T-cell (primary cell): ENCODE data around the gene GRM1. TPM values are rescaled to one million over a fixed set of nuclear protein-coding genes. Genes with fewer than 3 reads are reported as not detected.

Experiments
- ATAC-seq, 4 experiments: fragments of 200-7000 bp in 3 of 4; fragments of 150-1000 bp in 1 of 4; cut with Tn5 transposase; replicated peaks in 1 of 4; 1 replicate in 3 of 4; 2 replicates in 1 of 4; pipeline ENCODE4 v1.10.0; 2021; ENCODE audit warnings: moderate library complexity in 3 of 4, mild to moderate bottlenecking in 2 of 4, moderate number of reproducible peaks in 1 of 4
- CTCF ChIA-PET, 2 donors: fragments of 300-600 bp; sonication (Branson Sonifier 250); formaldehyde crosslinking; loops; one replicate each; lab custom pipeline; 2022; ENCODE audit warnings: antibody characterized with exemption in 2 of 2; lab: Charles Lee
- POLR2A ChIA-PET, 2 donors: fragments of 300-600 bp; sonication (Branson Sonifier 250); formaldehyde crosslinking; loops; one replicate each; lab custom pipeline; 2022; ENCODE audit warnings: antibody characterized with exemption in 2 of 2; lab: Charles Lee
- DNase-seq, 35 experiments: peaks; one replicate each; pipeline versions ENCODE4 v3.0.0 to v3.0.0-alpha.2; 2013 to 2023
- H3K27ac ChIP-seq: one replicate; pipeline ENCODE4 v1.5.1; 2013; ENCODE audit warnings: low read length
- H3K27me3 ChIP-seq, 2 experiments: replicated peaks in 1 of 2; 1 replicate in 1 of 2; 2 replicates in 1 of 2; pipeline versions ENCODE4 v1.6.1 to v1.7.0; 2013; ENCODE audit warnings: low read length in 1 of 2, mixed read lengths in 1 of 2; ENCODE audit not compliant: control insufficient read depth in 2 of 2, insufficient read depth in 2 of 2; ENCODE audit errors: extremely low read depth in 1 of 2
- H3K36me3 ChIP-seq, 2 donors: 1 replicate in 1 of 2; 2 replicates in 1 of 2; pipeline versions ENCODE4 v1.6.1 to v1.7.0; 2013; ENCODE audit warnings: low read length in 1 of 2; ENCODE audit not compliant: control insufficient read depth in 2 of 2, insufficient read depth in 1 of 2; ENCODE audit errors: extremely low read depth in 1 of 2
- H3K4me1 ChIP-seq, 2 experiments: 1 replicate in 1 of 2; 2 replicates in 1 of 2; pipeline versions ENCODE4 v1.6.1 to v1.7.0; 2013; ENCODE audit warnings: low read length in 2 of 2, mixed read lengths in 1 of 2; ENCODE audit not compliant: insufficient read depth in 2 of 2, control insufficient read depth in 1 of 2; ENCODE audit errors: extremely low read depth in 1 of 2
- H3K4me3 ChIP-seq, 2 donors: 1 replicate in 1 of 2; 2 replicates in 1 of 2; pipeline versions ENCODE4 v1.5.1 to v1.7.0; 2013; ENCODE audit warnings: mild to moderate bottlenecking in 2 of 2, low read length in 1 of 2, moderate library complexity in 1 of 2; ENCODE audit not compliant: control insufficient read depth in 1 of 2; ENCODE audit errors: extremely low read depth in 1 of 2
- H3K9me3 ChIP-seq: 2 replicates; pipeline ENCODE4 v1.7.0; 2013
- H3K27ac Mint-ChIP-seq, 2 donors: one replicate each; pipeline ENCODE4 v1.8.0; 2020 to 2021; ENCODE audit warnings: mild to moderate bottlenecking in 2 of 2, mixed read lengths in 2 of 2
- H3K27me3 Mint-ChIP-seq, 2 donors: one replicate each; pipeline ENCODE4 v1.8.0; 2021 to 2022; ENCODE audit warnings: mixed read lengths in 2 of 2
- H3K36me3 Mint-ChIP-seq: one replicate; pipeline ENCODE4 v1.8.0; 2021; ENCODE audit warnings: mixed read lengths
- H3K4me1 Mint-ChIP-seq, 3 donors: one replicate each; pipeline ENCODE4 v1.8.0; 2020 to 2022; ENCODE audit warnings: mixed read lengths in 3 of 3, mild to moderate bottlenecking in 1 of 3
- H3K4me3 Mint-ChIP-seq, 3 donors: one replicate each; pipeline ENCODE4 v1.8.0; 2020 to 2022; ENCODE audit warnings: mild to moderate bottlenecking in 3 of 3, mixed read lengths in 3 of 3, moderate library complexity in 3 of 3
- H3K9me3 Mint-ChIP-seq, 3 donors: one replicate each; pipeline ENCODE4 v1.8.0; 2020 to 2022; ENCODE audit warnings: mixed read lengths in 3 of 3
- WGBS: methylation state at CpG from one replicate; pipeline ENCODE4 v1.1.5; 2013; ENCODE audit warnings: missing lambda C conversion rate; ENCODE audit not compliant: insufficient coverage; 5-methylcytosine and 5-hydroxymethylcytosine counted together
- total RNA-seq, 35 experiments: library from RNA in 6 of 35; stranded (reverse) in 6 of 35; fragments of 120-200 nt in 1 of 35; gene quantifications; one replicate each; pipeline versions ENCODE4 v1.2.1 to v1.2.4 and lab custom pipeline; 2013 to 2026

GRM1 gene
- total RNA-seq, 5 donors from 2014 or later (not counting 1 experiment from before 2014, with no cell fraction given) = not detected

DNA sequence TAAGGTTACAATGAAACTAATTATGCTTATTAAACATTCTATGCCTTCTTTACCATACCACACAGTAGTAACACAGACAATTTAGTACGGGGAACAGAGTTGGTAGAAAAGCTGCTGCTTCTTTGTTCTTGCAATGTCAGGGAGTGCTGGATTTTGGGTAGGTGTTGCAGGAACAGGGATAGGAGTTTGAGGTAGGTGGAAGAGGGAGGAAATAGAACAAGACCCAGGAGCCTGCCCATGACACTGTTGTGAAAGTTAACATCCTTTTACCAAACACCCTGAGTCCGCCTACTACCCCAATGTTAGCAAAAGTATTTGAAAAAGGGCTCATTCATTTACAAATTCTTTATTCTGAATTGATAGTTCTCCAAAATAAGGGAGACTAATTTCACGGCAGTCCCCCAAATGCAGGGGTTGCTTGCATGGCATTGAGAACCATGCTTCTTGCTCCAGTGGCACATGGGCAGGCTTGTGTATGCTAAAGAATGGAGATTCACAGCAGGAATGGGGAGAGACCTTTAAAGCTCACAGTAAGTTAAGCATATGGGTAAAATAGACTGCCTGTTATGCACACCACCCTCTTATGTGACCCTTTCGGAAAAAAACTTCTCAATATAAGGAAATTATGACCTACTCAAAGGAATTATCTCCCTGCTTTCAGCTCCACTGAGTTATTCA, 181.7 kb downstream of the GRM1 start:
- ATAC-seq = no peak
- Histone ChIP-seq H3K36me3 (no peaks in the 10 kb centered on the region), H3K9me3 (no peaks in the 10 kb centered on the region), H3K4me3 (no peak overlapping the region), H3K4me1 (no peaks in the 10 kb centered on the region), H3K27ac (no peak overlapping the region), H3K27me3 (no peaks in the 10 kb centered on the region)
- no peak overlapping the region for H3K4me3 Mint-ChIP-seq
- DNase-seq = no peak
- peaks cover 0 to 3% (median 0%) of the 10 kb centered on the region in 3 donors for H3K4me1 Mint-ChIP-seq
- no peaks in the 10 kb centered on the region for H3K36me3 Mint-ChIP-seq
- H3K9me3 Mint-ChIP-seq = no peaks in the 10 kb centered on the region
- ChIA-PET POLR2A (no interaction called here), CTCF (no interaction called here)
- WGBS = 100% methylated on average over 1 of the region's 4 CpGs
- H3K27me3 Mint-ChIP-seq = no peaks in the 10 kb centered on the region
- H3K27ac Mint-ChIP-seq = no peak overlapping the region

DNA sequence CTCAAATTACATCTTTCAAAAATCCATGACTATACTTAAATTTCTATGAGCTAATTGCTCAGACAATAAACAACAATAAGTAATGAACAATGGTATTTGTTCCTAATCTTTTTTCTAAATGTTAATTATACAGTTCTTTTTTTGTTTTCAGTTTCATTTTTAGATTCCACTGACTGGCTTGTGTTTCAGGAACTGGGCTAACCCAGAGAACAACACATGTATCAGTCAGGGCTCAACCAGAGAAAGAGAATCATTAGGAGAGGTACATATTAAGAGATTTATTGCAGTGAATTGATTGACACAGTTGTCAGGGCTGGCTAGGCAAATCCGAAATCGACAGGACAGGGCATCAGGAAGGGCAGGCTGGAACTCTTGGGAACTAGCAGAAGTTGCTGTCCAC, 182.8 kb downstream of the GRM1 start:
- POLR2A ChIA-PET = no interaction called here

DNA sequence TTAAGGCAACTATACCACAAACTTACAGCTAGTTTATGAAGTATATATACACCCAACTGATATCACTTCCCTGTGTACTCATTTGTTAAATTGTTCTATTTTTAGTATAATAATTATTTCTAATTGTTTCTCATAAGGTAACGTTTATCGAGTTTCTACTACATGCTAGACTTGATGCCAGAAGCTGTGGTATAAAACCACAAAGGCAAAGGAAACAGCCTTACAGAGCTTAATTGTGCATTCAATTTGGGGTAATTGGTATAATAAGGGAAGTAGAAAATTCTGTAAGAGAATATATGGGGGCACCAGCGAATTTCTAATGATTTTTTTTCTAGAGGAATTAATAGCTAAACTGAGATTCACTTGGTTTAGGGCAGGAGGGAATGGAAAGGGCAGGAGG, 183.9 kb downstream of the GRM1 start:
- H3K36me3 Mint-ChIP-seq = no peaks in the 10 kb centered on the region
- no peaks in the 10 kb centered on the region for H3K27me3 ChIP-seq
- POLR2A ChIA-PET = no interaction called here

More for the DNA sequence above, 182.8 kb downstream of the GRM1 start:
- no CpG with 5 or more reads among the region's 2 CpGs for WGBS
- CTCF ChIA-PET = no interaction called here
- Histone ChIP-seq H3K4me1 (no peaks in the 10 kb centered on the region), H3K36me3 (no peaks in the 10 kb centered on the region), H3K4me3 (no peak overlapping the region), H3K27ac (no peak overlapping the region), H3K27me3 (no peaks in the 10 kb centered on the region), H3K9me3 (no peaks in the 10 kb centered on the region)
- H3K4me3 Mint-ChIP-seq = peak overlapping the region in 1 of 3 donors; percentile 13
- no peak for ATAC-seq
- H3K36me3 Mint-ChIP-seq = no peaks in the 10 kb centered on the region
- no peak overlapping the region for H3K27ac Mint-ChIP-seq
- H3K27me3 Mint-ChIP-seq = no peaks in the 10 kb centered on the region
- DNase-seq = no peak
- H3K9me3 Mint-ChIP-seq = no peaks in the 10 kb centered on the region
- H3K4me1 Mint-ChIP-seq = peaks cover 0 to 3% (median 0%) of the 10 kb centered on the region in 3 donors

DNA sequence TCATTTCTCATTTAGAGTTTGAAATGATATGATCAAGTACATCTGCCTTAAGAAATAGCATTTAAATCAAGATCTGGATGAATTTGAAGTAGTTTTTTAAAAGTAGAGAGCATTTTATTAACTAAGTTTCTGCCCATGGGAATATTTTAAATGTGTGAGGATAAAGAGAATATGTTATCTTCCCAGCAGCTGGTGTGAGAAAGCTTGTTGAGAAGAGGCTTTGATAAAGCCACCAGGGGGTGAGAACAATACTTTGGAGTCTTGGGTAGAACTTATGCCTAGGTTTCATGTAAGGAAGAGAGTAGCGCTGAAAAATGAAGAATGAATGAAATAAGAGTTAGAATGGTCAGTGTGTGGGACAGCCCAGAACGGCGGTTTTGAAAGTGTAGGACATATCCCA, 190.2 kb downstream of the GRM1 start:
- Histone ChIP-seq H3K27me3 (no peaks in the 10 kb centered on the region), H3K36me3 (no peaks in the 10 kb centered on the region), H3K27ac (no peak overlapping the region), H3K4me3 (no peak overlapping the region), H3K4me1 (no peaks in the 10 kb centered on the region), H3K9me3 (no peaks in the 10 kb centered on the region)
- 86% methylated on average over 3 of the region's 3 CpGs for WGBS
- Mint-ChIP-seq H3K4me3 (no peak overlapping the region), H3K27me3 (no peaks in the 10 kb centered on the region), H3K36me3 (no peaks in the 10 kb centered on the region), H3K9me3 (no peaks in the 10 kb centered on the region), H3K27ac (no peak overlapping the region), H3K4me1 (no peaks in the 10 kb centered on the region)
- ChIA-PET CTCF (no interaction called here), POLR2A (no interaction called here)
- ATAC-seq = no peak
- DNase-seq = no peak

More for the DNA sequence above, 183.9 kb downstream of the GRM1 start:
- no peaks in the 10 kb centered on the region for H3K36me3 ChIP-seq
- no peak overlapping the region for H3K27ac ChIP-seq
- H3K9me3 Mint-ChIP-seq = no peaks in the 10 kb centered on the region
- H3K9me3 ChIP-seq = no peaks in the 10 kb centered on the region
- H3K4me3 ChIP-seq = no peak overlapping the region
- H3K4me1 Mint-ChIP-seq = peaks cover 0 to 3% (median 0%) of the 10 kb centered on the region in 3 donors
- H3K27ac Mint-ChIP-seq = no peak overlapping the region
- CTCF ChIA-PET = no interaction called here
- 0% methylated on average over 1 of the region's 3 CpGs for WGBS
- DNase-seq (no peak), ATAC-seq (no peak)
- H3K27me3 Mint-ChIP-seq = no peaks in the 10 kb centered on the region
- H3K4me3 Mint-ChIP-seq = no peak overlapping the region
- H3K4me1 ChIP-seq = no peaks in the 10 kb centered on the region

DNA sequence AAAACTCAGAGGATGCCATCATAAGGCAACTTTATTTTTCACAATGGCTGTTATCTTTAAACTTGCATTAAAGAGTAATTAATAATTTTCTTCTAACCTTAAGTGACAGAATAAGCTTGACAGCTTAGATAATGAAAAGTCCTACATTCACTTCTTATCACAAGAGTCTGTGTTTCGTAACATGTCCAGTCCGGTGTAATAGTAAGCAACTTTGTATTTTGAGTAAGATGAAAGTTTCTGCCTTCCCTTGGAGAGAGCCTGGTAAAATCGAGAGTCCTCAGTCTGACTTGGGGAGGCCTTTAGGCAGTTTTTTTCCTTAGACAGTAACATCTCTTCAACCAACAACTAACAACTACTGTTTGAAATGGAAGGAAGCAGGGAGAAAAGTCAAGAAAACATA, 195.6 kb downstream of the GRM1 start:
- ChIA-PET POLR2A (no interaction called here), CTCF (no interaction called here)
- no peaks in the 10 kb centered on the region for H3K36me3 Mint-ChIP-seq
- H3K27ac ChIP-seq = no peak overlapping the region
- H3K27ac Mint-ChIP-seq = no peak overlapping the region
- no peaks in the 10 kb centered on the region for H3K27me3 Mint-ChIP-seq
- no peak overlapping the region for H3K4me3 ChIP-seq
- ATAC-seq = no peak
- no peaks in the 10 kb centered on the region for H3K27me3 ChIP-seq
- H3K36me3 ChIP-seq = no peaks in the 10 kb centered on the region
- no peak for DNase-seq
- H3K4me3 Mint-ChIP-seq = no peak overlapping the region
- no peaks in the 10 kb centered on the region for H3K4me1 Mint-ChIP-seq
- H3K9me3 ChIP-seq = no peaks in the 10 kb centered on the region
- no peaks in the 10 kb centered on the region for H3K9me3 Mint-ChIP-seq
- H3K4me1 ChIP-seq = no peaks in the 10 kb centered on the region
- no CpG with 5 or more reads among the region's 3 CpGs for WGBS

DNA sequence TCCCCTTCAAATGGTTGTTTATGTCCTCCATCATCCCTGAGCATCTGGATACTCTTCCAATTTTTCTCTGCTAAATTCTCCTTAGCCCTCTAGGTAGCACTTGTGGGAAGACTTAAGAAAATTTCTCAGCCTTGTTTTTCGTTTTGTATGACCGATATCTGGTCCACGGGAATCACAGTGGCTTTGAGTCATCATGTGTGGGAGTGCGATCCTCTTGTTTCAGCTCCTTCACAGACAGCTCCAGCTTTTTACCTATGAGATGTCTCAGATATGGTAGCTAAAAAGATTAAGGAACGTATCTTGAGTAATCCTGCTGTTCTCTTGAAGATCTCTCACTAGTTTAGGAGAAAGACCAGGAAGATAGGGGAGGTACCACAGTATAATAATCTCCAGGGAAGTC, 196.1 kb downstream of the GRM1 start:
- POLR2A ChIA-PET = no interaction called here
- CTCF ChIA-PET = no interaction called here
- Mint-ChIP-seq H3K9me3 (no peaks in the 10 kb centered on the region), H3K4me3 (no peak overlapping the region), H3K36me3 (no peaks in the 10 kb centered on the region), H3K27ac (no peak overlapping the region), H3K27me3 (no peaks in the 10 kb centered on the region), H3K4me1 (no peaks in the 10 kb centered on the region)
- H3K4me1 ChIP-seq = no peaks in the 10 kb centered on the region
- no peaks in the 10 kb centered on the region for H3K36me3 ChIP-seq
- DNase-seq (no peak), ATAC-seq (no peak)
- no peaks in the 10 kb centered on the region for H3K9me3 ChIP-seq
- no peak overlapping the region for H3K27ac ChIP-seq
- WGBS = no CpG with 5 or more reads among the region's 5 CpGs
- no peak overlapping the region for H3K4me3 ChIP-seq
- no peaks in the 10 kb centered on the region for H3K27me3 ChIP-seq

DNA sequence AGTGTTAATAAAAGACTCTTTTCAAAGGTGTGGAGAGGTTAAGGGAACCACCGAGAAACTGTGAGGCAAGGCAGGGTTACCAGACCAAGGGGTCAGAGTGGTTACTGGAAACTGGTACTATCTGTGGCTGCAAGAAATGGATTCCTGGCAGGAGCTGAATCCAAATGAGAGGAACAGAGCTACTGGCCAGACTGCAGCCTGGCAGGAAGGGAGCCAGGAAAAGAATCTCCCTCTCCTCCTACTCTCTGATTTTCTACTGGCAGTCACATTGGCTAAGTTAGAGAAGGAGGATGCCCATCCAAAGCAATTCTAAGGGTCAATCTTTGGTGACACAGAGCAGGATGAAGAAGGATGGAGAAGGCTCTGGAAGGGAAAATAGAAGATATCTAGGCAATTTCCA, 211.5 kb downstream of the GRM1 start:
- no CpG with 5 or more reads among the region's 1 CpG for WGBS
- no peaks in the 10 kb centered on the region for H3K36me3 Mint-ChIP-seq
- no peaks in the 10 kb centered on the region for H3K9me3 ChIP-seq
- H3K4me3 ChIP-seq = no peak overlapping the region
- no peaks in the 10 kb centered on the region for H3K27me3 ChIP-seq
- no peaks in the 10 kb centered on the region for H3K4me1 ChIP-seq
- no peaks in the 10 kb centered on the region for H3K4me1 Mint-ChIP-seq
- H3K27ac ChIP-seq = no peak overlapping the region
- CTCF ChIA-PET = no interaction called here
- DNase-seq (no peak), ATAC-seq (no peak)
- peaks cover 2 to 13% of the 10 kb centered on the region in 2 donors for H3K27me3 Mint-ChIP-seq
- peaks cover 4 to 9% (median 5%) of the 10 kb centered on the region in 3 donors for H3K9me3 Mint-ChIP-seq
- no peaks in the 10 kb centered on the region for H3K36me3 ChIP-seq
- no peak overlapping the region for H3K4me3 Mint-ChIP-seq
- POLR2A ChIA-PET = no interaction called here
- no peak overlapping the region for H3K27ac Mint-ChIP-seq
